ENCODE data around the gene ARHGEF10L.

Gene ARHGEF10L

DNA sequence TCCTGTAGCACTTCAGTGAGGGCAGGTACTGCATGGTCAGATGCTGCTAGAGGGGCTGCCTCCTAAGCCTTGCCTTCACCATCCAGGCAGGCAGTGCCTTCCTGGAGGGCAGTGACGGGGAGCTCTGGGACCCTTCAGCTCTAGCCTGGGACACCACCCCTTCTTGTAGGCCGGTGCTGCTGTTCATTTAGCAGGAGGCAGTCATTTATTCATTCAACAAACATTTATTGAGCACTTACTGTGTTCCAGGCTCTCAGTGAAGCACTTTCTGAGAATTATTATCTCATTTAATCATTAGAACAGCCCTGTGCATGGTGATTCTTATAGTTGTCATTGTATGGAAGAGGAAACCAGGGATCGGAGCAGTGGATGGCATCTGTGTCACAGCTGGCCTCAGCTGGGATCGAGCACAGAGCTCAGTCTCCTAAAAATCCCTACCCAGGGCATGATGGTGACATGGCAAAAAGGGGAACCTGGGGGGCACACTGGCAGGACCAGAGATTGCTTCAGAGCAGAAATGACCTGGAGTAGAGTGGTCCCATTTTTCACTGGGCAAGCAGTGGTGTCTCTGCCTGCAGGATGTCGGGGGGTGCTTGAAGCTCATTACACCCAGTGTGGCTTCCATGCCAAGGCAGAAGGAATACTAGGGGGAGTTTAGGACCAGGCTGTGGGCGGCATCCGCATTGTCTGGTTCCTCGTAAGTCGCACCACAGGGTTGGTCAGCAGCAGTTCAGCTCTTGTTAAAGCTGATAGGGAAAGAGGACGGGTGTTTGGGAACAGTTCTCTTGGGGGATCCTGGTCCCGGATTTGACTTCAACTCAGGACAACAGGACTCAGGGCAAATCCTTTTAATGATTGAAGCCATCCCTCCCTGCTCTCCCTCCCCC, 28.8 kb downstream of the ARHGEF10L start:
- DNase-seq (ENCODE audit: low read depth in 2 of 2), result no peak

DNA sequence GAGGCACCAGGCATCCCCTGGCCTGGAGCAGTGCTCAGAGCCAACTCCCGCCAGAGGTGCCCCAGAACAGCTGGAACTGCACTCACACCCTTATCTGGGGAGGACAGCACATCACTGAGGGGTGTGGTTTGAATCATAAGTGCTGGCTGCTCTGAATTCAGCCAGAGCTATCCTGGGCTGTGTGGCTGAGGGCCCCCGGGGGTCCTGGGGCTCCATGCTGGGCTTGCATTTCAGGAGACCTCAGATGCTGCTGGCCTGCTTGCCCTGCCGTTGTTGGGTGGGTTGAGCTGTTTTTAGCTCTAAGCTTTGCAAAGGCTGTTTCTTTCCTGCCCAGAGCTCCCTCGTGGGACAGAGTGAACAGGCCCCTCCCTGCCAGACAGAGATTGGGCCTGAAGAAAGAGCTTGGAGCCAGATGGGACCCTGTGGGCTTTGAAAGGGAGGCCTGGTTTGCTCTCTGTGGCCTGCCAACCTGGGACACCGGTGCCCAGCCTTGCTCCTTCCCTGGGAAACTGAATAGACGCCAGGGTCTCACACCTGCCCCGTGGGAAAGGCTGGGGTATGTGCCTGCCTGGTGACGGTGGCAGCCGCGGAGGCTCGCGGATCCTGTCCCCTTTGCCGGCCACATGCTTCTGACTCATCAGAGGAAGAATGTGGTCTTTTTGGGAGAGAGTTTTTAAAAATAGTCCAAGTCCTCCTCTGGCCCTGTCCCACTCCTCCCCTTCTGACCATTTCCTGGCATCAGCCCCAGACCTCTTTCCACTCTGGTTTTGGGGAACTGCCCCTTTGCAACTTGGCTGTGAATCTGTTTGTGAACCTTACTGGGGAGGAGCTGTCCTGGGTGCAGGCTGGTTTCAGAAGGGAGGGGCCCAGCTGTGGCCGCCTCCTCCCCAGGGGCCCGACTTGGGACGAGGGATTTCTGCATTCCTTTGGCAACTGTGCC, 30.0 kb downstream of the ARHGEF10L start:
- DNase-seq (ENCODE audit: low read depth in 2 of 2), result no peak

DNA sequence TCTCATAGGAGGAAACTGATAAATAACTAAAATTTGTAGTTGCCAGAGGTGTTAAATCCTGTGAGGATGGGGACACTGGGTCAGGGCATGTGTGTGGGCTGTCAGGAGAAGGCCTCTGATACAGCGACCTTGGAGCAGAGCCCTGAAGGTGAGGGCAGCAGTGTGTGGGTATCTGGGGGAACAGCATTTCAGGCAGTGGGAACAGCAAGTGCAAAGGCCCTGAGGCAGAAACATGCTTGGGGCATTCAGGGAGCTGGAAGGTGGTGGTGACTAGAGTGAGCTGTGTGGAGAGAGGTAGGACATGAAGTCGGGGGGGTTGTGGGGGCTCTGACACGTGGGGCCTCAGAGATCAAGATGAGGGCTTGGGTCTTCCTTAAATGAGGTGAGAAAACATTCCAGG, 30.7 kb downstream of the ARHGEF10L start:
- DNase-seq (ENCODE audit: low read depth in 2 of 2), result no peak

DNA sequence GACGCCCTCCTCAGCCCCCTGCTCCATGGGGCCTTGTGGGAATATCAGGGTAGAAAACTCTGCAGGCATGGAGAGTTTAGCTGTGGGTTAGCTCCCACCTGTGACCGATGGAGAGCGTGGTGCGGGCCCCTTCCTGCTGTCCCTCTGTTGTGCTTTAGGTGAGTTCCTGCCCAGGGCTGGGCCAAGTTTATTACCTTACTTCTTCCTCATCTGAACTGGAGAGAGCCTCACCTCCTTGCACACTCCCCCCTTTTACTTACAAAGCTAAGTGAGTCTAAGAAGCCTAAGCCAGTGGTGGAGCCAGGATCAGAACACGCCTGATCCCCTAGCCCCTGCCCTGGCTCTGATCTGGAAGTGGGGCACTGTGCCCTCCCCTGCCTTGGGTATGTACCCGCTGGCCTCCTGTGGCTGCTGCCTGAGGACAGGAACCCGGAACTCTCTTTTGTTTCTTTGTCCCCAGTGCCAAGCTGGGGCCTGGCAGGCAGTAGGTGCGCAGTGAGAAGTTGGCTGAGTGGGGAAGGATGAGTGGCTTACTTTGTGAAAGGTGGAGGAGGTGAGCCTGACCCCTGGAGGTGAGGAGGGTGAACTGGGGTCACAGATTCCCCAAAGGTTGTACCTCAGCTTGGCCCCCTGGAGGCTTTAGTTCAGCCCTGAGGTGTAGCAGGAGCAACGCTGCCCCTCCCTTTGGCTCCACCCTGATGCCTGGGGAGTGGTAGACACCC, 32.9 kb downstream of the ARHGEF10L start:
- no peak for DNase-seq (ENCODE audit: low read depth in 2 of 2)

DNA sequence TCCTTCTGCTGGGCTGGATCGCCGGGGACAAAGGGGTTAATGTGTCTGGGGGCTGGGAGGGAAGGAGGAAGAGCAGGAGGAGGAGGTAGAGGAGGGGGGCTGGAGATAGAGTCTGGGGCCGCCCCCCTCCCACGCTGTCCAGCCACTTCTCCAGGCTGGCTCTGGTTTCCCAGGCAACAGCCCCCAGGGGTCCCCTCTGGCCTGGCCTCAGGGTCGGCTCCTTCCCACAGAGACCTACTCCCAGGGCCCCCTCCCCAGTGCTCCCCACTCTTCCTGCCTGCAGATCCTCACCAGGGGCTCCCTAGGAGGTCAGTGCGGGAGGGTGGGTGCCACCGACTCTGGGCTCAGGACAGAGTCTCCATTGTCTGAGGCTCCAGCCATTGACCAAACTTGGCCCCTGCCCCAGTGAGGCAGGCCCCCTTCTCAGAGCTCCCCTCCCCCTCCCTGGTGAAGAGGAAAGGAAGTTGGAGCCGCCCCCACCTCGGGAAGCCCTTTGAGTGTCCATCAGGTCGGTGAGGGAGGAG, 34.1 kb downstream of the ARHGEF10L start:
- DNase-seq (ENCODE audit: low read depth in 2 of 2), result no peak

DNA sequence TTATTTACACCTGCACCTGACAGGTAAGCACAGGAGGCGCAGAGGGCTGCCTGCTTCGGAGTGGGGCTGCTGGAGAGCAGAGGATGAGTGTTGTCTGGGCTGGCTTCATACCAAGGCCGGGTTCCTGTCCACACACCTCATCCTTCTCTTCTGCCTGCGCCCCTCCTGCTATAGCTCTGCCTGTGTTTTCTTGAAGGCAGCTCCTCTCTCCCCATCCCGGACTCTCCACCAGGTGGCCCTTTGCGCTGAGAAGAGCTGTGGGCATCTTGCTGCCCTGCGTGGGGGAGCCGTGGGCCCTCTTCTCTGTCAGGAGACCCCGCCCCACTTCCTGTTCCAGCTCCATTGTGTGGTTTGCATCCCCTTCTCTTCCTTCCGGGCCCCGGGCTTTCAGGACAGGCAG, 35.0 kb downstream of the ARHGEF10L start:
- no peak for DNase-seq (ENCODE audit: low read depth in 2 of 2)

DNA sequence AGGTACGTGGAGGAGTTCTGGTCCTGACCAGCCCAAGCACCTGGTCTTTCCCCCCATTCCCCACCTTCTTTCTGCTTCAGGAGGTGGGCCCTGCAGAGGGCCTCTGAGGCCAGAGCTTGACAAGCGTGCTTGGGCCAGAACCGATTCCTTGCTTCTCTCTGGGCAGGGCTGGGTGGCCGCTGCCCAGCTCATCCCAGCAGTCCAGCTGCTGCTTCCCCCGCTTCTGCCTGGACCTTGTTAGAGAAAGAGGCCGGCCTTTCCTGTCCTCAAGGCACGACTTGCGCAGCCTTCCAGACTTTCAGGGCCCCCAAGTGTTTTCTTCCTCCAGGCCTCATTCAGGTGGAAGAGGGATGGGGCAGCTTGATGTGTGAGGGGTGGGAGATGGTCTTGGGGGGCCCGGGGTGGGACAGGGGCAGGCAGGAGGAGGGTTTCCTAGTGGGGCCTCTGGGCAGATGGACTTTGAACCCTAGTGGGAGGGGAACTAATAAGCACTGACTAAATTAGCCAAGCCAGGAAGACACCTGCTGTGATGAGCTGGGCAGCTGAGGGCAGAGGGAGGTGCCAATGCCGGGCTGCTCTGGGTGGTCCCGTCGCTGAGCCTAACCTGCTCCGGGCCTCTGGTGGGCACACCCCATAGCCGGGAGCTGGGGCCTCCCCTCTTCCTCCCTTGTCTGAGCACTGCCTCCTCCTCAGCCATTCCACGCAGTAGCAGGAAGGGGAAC, 36.5 kb downstream of the ARHGEF10L start:
- no peak for DNase-seq (ENCODE audit: low read depth in 2 of 2)

DNA sequence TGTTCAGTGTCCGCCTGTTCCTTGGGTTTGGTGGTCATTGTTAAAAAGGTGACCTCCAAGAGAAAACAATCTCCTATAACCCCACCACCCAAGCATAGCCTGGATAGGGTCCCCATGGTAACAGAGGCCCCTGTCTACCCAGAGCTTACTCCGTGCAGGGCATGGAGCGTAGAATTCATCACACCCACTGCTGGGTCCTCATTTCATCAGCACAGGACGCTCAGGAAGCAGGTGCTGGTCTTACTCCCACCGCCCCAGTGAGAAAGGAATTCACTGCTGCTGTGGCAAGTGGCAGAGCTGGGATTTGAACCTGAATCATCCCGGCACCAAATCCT, 37.0 kb downstream of the ARHGEF10L start:
- DNase-seq (ENCODE audit: low read depth in 2 of 2), result no peak

- no peak for DNase-seq (ENCODE audit: low read depth in 2 of 2)
Observed at GRCh38 chr1:17577907-17578297, 38.4 kb downstream of the ARHGEF10L start.

GRCh38 chr1:17579951-17580939, 40.7 kb downstream of the ARHGEF10L start:
- DNase-seq (ENCODE audit: low read depth in 2 of 2), result no peak

DNA sequence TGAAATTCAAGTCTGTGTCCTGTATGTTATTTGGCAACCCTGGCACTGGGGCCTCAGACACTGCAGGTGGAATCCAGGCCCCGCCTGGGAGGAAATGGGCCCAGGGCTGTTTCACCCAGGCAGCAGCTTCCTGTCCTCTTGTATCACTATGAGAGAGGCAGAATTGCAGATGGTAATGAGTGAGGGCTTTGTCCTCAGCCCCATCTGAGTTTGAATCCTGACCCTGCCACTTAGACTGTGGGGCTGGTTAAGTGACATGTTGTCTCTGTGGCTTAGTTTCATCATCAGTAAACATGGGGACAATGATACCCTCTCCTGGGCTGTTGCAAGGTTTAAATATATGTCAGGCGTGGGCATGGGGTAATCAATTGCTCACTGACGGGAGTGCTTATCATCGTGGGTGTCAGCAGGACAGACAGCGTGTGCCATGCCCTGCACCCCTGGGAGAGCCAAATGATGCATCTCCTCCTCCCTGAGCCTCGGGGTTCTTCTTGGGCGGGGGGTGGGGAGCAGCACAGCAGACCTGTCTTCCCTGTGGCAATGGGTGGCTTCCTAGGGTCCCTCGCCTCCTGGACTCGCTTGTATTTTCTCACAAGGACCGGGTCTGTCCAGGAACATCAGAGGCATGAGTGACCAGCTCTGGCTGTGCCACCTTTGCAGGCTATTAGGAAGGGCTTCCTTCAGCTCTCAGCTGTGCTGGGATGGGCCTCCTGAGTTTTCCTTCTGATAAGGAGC, 42.1 kb downstream of the ARHGEF10L start:
- no peak for DNase-seq (ENCODE audit: low read depth in 2 of 2)

GRCh38 chr1:17582124-17582774, 42.8 kb downstream of the ARHGEF10L start:
- DNase-seq (ENCODE audit: low read depth in 2 of 2), result no peak

- no peak for DNase-seq (ENCODE audit: low read depth in 2 of 2)
Observed at GRCh38 chr1:17584539-17584938, 45.0 kb downstream of the ARHGEF10L start.

GRCh38 chr1:17585266-17585987, 45.9 kb downstream of the ARHGEF10L start:
- DNase-seq (ENCODE audit: low read depth in 2 of 2), result no peak

- no peak for DNase-seq (ENCODE audit: low read depth in 2 of 2)
Observed at GRCh38 chr1:17586172-17586964, 46.9 kb downstream of the ARHGEF10L start.

DNA sequence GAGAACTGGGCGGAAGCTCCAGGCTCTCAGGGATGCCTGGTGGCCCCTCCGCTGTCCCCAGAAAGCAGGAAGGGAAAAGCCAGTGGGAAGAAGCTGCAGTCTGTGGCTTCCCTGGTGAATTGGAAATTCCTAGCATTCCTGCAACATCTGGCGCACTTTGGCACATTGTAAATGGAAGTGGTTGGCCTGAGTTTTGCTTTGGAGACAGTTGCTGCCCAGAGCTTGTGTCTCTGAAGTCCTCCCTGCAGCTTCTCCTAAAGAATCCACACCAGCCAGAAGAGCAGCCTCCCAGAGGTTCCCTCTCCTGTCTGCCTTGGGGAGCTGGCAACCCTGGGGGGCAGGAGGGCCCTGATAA, 48.2 kb downstream of the ARHGEF10L start:
- no peak for DNase-seq (ENCODE audit: low read depth in 2 of 2)
